ENCODE results near the gene FHL2. TPM values are rescaled to one million over a fixed set of nuclear protein-coding genes. Genes with fewer than 3 reads are reported as not detected.
A peak's percentile ranks its signal among the peaks of the same experiment; 100 is the strongest.

FHL2 gene
- total RNA-seq, 1 donor from 2014 or later: 18.5 TPM

GRCh38 chr2:105361102-105361889 is 37.6 kb downstream of the FHL2 start:
- Mint-ChIP-seq H3K4me3 (ENCODE audit: unreplicated experiment) (no peak overlapping the region), H3K4me1 (ENCODE audit: unreplicated experiment) (peaks cover 9% of the 10 kb centered on the region), H3K9me3 (ENCODE audit: unreplicated experiment) (no peaks in the 10 kb centered on the region), H3K27ac (ENCODE audit: unreplicated experiment) (peak overlapping the region; percentile 18), H3K27me3 (ENCODE audit: unreplicated experiment) (peaks cover 5% of the 10 kb centered on the region), H3K36me3 (ENCODE audit: low read depth, unreplicated experiment) (peaks cover 36% of the 10 kb centered on the region)
- TF ChIP-seq CTCF (IDR thresholded peaks at IDR 0.05; ENCODE audit: unreplicated experiment): no peak
- DNase-seq (ENCODE audit: low spot score): no peak

GRCh38 chr2:105358593-105358992 is 40.3 kb downstream of the FHL2 start:
- Mint-ChIP-seq H3K4me3 (ENCODE audit: unreplicated experiment) (no peak overlapping the region), H3K27ac (ENCODE audit: unreplicated experiment) (no peak overlapping the region), H3K27me3 (ENCODE audit: unreplicated experiment) (no peaks in the 10 kb centered on the region), H3K36me3 (ENCODE audit: low read depth, unreplicated experiment) (peaks cover 21% of the 10 kb centered on the region), H3K4me1 (ENCODE audit: unreplicated experiment) (peaks cover 9% of the 10 kb centered on the region), H3K9me3 (ENCODE audit: unreplicated experiment) (no peaks in the 10 kb centered on the region)
- DNase-seq (ENCODE audit: low spot score): no peak
- TF ChIP-seq CTCF (IDR thresholded peaks at IDR 0.05; ENCODE audit: unreplicated experiment): no peak

- Mint-ChIP-seq H3K4me1 (ENCODE audit: unreplicated experiment) (peaks cover 9% of the 10 kb centered on the region), H3K27ac (ENCODE audit: unreplicated experiment) (no peak overlapping the region), H3K36me3 (ENCODE audit: low read depth, unreplicated experiment) (peaks cover 21% of the 10 kb centered on the region), H3K27me3 (ENCODE audit: unreplicated experiment) (no peaks in the 10 kb centered on the region), H3K9me3 (ENCODE audit: unreplicated experiment) (no peaks in the 10 kb centered on the region), H3K4me3 (ENCODE audit: unreplicated experiment) (no peak overlapping the region)
- DNase-seq (ENCODE audit: low spot score): no peak
- TF ChIP-seq CTCF (IDR thresholded peaks at IDR 0.05; ENCODE audit: unreplicated experiment): no peak
Measured at GRCh38 chr2:105357122-105357521, 41.7 kb downstream of the FHL2 start.

- DNase-seq (ENCODE audit: low spot score): no peak
- TF ChIP-seq CTCF (IDR thresholded peaks at IDR 0.05; ENCODE audit: unreplicated experiment): peak; percentile 11
- Mint-ChIP-seq H3K9me3 (ENCODE audit: unreplicated experiment) (no peaks in the 10 kb centered on the region), H3K27ac (ENCODE audit: unreplicated experiment) (no peak overlapping the region), H3K27me3 (ENCODE audit: unreplicated experiment) (no peaks in the 10 kb centered on the region), H3K4me1 (ENCODE audit: unreplicated experiment) (no peaks in the 10 kb centered on the region), H3K4me3 (ENCODE audit: unreplicated experiment) (no peak overlapping the region), H3K36me3 (ENCODE audit: low read depth, unreplicated experiment) (peaks cover 19% of the 10 kb centered on the region)
Measured at GRCh38 chr2:105344704-105345345, 54.0 kb downstream of the FHL2 start.

- peaks cover 9% of the 10 kb centered on the region for H3K36me3 Mint-ChIP-seq (ENCODE audit: low read depth, unreplicated experiment)
- H3K4me1 Mint-ChIP-seq (ENCODE audit: unreplicated experiment): peaks cover 19% of the 10 kb centered on the region
- peak overlapping the region; percentile 84 for H3K4me3 Mint-ChIP-seq (ENCODE audit: unreplicated experiment)
- no peaks in the 10 kb centered on the region for H3K9me3 Mint-ChIP-seq (ENCODE audit: unreplicated experiment)
- no peak overlapping the region for H3K27ac Mint-ChIP-seq (ENCODE audit: unreplicated experiment)
- DNase-seq (ENCODE audit: low spot score): no peak
- peaks cover 7% of the 10 kb centered on the region for H3K27me3 Mint-ChIP-seq (ENCODE audit: unreplicated experiment)
- TF ChIP-seq CTCF (IDR thresholded peaks at IDR 0.05; ENCODE audit: unreplicated experiment): no peak
Measured at GRCh38 chr2:105339414-105339813, 59.4 kb downstream of the FHL2 start.
